ENCODE measurements around the gene C9orf78. TPM values are rescaled to one million over a fixed set of nuclear protein-coding genes. Genes with fewer than 3 reads are reported as not detected.

Gene C9orf78
- total and polyA plus RNA-seq, 9 of the 15 experiments (the other 6 are each of a cell fraction or from before 2014, with no cell fraction given), result 94.6 to 266 (median 202) TPM

DNA sequence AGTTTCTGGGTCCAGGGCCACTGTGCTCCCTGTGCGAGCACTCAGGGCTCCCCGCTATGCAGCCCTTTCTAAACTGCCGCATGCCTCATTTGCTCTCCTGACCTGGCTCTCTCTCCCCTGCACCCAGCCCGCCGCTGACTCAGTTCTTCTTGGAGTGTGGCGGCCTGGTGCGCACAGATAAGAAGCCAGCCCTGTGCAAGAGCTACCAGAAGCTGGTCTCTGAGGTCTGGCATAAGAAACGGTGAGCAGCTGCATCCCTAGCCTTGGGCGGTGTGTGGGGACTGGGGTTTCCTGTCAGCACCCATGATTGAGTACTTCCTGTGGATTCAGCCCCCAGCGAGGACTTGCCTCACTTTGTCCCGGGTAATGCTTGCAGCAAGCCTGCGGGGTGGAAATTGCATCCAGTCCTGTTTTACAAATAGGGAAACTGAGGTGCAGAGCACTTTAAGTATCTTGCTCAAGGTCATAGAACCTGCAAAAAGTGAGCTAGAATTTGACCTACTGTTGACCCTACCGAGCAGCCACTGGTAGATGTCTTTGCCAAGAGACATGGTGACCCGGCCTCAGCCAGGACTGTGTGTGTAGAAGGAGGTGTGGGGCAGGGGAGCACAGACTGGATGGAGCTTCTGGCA is 28.1 kb upstream of the C9orf78 start (continued):
- TF ChIP-seq, protein P1, sequence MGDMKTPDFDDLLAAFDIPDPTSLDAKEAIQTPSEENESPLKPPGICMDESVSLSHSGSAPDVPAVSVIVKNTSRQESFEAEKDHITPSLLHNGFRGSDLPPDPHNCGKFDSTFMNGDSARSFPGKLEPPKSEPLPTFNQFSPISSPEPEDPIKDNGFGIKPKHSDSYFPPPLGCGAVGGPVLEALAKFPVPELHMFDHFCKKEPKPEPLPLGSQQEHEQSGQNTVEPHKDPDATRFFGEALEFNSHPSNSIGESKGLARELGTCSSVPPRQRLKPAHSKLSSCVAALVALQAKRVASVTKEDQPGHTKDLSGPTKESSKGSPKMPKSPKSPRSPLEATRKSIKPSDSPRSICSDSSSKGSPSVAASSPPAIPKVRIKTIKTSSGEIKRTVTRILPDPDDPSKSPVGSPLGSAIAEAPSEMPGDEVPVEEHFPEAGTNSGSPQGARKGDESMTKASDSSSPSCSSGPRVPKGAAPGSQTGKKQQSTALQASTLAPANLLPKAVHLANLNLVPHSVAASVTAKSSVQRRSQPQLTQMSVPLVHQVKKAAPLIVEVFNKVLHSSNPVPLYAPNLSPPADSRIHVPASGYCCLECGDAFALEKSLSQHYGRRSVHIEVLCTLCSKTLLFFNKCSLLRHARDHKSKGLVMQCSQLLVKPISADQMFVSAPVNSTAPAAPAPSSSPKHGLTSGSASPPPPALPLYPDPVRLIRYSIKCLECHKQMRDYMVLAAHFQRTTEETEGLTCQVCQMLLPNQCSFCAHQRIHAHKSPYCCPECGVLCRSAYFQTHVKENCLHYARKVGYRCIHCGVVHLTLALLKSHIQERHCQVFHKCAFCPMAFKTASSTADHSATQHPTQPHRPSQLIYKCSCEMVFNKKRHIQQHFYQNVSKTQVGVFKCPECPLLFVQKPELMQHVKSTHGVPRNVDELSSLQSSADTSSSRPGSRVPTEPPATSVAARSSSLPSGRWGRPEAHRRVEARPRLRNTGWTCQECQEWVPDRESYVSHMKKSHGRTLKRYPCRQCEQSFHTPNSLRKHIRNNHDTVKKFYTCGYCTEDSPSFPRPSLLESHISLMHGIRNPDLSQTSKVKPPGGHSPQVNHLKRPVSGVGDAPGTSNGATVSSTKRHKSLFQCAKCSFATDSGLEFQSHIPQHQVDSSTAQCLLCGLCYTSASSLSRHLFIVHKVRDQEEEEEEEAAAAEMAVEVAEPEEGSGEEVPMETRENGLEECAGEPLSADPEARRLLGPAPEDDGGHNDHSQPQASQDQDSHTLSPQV (IDR thresholded peaks at IDR 0.05), result no peak
- peak; percentile 73 for TF ChIP-seq RBBP5 (IDR thresholded peaks at IDR 0.05; ENCODE audit: borderline replicate concordance, insufficient read depth, low read length, poor library complexity, severe bottlenecking)
- TF ChIP-seq BCOR (IDR thresholded peaks at IDR 0.05), result peak; percentile 98
- peak; percentile 97 for TF ChIP-seq ZNF766 (CRISPR knock-in tag; conservative IDR thresholded peaks at IDR 0.05)
- peak; percentile 78; the same call in 1 of the 2 replicates for TF ChIP-seq KLF1 (tag; IDR thresholded peaks at IDR 0.05)
- TF ChIP-seq ZNF121 (CRISPR knock-in tag; conservative IDR thresholded peaks at IDR 0.05), result no peak
- TF ChIP-seq U2AF1 (optimal IDR thresholded peaks at IDR 0.05; ENCODE audit: low read depth, low read length), result no peak
- TF ChIP-seq ZBED1 (IDR thresholded peaks at IDR 0.05), result no peak
- TF ChIP-seq, protein P2, sequence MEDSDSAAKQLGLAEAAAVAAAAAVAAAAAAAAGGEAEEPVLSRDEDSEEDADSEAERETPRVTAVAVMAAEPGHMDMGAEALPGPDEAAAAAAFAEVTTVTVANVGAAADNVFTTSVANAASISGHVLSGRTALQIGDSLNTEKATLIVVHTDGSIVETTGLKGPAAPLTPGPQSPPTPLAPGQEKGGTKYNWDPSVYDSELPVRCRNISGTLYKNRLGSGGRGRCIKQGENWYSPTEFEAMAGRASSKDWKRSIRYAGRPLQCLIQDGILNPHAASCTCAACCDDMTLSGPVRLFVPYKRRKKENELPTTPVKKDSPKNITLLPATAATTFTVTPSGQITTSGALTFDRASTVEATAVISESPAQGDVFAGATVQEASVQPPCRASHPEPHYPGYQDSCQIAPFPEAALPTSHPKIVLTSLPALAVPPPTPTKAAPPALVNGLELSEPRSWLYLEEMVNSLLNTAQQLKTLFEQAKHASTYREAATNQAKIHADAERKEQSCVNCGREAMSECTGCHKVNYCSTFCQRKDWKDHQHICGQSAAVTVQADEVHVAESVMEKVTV (CRISPR knock-in tag; IDR thresholded peaks at IDR 0.05), result peak; percentile 61
- no peak for TF ChIP-seq ZFP30 (CRISPR knock-in tag; IDR thresholded peaks at IDR 0.05; ENCODE audit: borderline replicate concordance)
- peak; percentile 85 for TF ChIP-seq JUNB (CRISPR knock-in tag; conservative IDR thresholded peaks at IDR 0.05)
- no peak for TF ChIP-seq THRAP3 (IDR thresholded peaks at IDR 0.05; ENCODE audit: borderline replicate concordance)
- TF ChIP-seq ZBTB17 (CRISPR knock-in tag; IDR thresholded peaks at IDR 0.05), result peak; percentile 93
- TF ChIP-seq, protein P3, sequence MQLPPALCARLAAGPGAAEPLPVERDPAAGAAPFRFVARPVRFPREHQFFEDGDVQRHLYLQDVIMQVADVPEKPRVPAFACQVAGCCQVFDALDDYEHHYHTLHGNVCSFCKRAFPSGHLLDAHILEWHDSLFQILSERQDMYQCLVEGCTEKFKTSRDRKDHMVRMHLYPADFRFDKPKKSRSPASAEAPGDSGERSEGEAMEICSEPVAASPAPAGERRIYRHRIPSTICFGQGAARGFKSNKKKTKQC (CRISPR knock-in tag; IDR thresholded peaks at IDR 0.05), result peak; percentile 84; the same call in 1 of the 2 replicates
- TF ChIP-seq EP300 (IDR thresholded peaks at IDR 0.05; ENCODE audit: low read length), result peak; percentile 99
- TF ChIP-seq, protein P4, sequence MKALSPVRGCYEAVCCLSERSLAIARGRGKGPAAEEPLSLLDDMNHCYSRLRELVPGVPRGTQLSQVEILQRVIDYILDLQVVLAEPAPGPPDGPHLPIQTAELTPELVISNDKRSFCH (CRISPR knock-in tag; IDR thresholded peaks at IDR 0.05), result no peak
- TF ChIP-seq, protein P4 (tag; IDR thresholded peaks at IDR 0.05), result peak; percentile 97
- TF ChIP-seq, protein P5, sequence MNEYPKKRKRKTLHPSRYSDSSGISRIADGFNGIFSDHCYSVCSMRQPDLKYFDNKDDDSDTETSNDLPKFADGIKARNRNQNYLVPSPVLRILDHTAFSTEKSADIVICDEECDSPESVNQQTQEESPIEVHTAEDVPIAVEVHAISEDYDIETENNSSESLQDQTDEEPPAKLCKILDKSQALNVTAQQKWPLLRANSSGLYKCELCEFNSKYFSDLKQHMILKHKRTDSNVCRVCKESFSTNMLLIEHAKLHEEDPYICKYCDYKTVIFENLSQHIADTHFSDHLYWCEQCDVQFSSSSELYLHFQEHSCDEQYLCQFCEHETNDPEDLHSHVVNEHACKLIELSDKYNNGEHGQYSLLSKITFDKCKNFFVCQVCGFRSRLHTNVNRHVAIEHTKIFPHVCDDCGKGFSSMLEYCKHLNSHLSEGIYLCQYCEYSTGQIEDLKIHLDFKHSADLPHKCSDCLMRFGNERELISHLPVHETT (CRISPR knock-in tag; conservative IDR thresholded peaks at IDR 0.05 in 1 of 2, IDR thresholded peaks at IDR 0.05 in 1 of 2), result peak in 1 of 2 experiments; percentile 97; a peak in 2 of 4 replicates
